Right lung (tissue), 10 donors: Measurements from ENCODE around the gene ROR2. TPM values are rescaled to one million over a fixed set of nuclear protein-coding genes. Genes with fewer than 3 reads are reported as not detected.
"Not testable (repeated sequence)": the region's sequence is repeated elsewhere in the genome, so short reads cannot be mapped to it uniquely, and the experiment has no call there.

Experiments used
- DNase-seq, 2 donors: peaks; one replicate each; pipeline ENCODE4 v3.0.0-alpha.2; 2013
- long read RNA-seq, 8 donors: transcript quantifications; one replicate each; lab custom pipeline, GENCODE V29; 2026
- polyA plus RNA-seq, 5 donors: library from polyadenylated mRNA; unstranded; fragments of 120-200 nt; gene quantifications; one replicate each; pipeline versions ENCODE4 v1.2.1 to v1.2.3, GENCODE V29; 2013; ENCODE audit warnings: inconsistent platforms in 1 of 5, low replicate concordance in 1 of 5; ENCODE audit not compliant: insufficient read length in 5 of 5, insufficient read depth in 1 of 5

ROR2 gene
- polyA plus RNA-seq = 10 to 100 TPM; 24.4 to 33.5 (median 29.7) TPM
- long read RNA-seq, donor 1, full-length matches to known transcripts = 6 of 6 reads
- long read RNA-seq, donor 1, partial matches to known transcripts = 0 of 6 reads
- long read RNA-seq, donor 1, other reads (novel, unspliced or antisense) = 0 of 6 reads
- long read RNA-seq, donor 2, full-length matches to known transcripts = 4 of 4 reads
- long read RNA-seq, donor 2, partial matches to known transcripts = 0 of 4 reads
- long read RNA-seq, donor 2, other reads (novel, unspliced or antisense) = 0 of 4 reads
- long read RNA-seq, donor 3, full-length matches to known transcripts = 3 of 3 reads
- long read RNA-seq, donor 3, partial matches to known transcripts = 0 of 3 reads
- long read RNA-seq, donor 3, other reads (novel, unspliced or antisense) = 0 of 3 reads
- long read RNA-seq, donor 4, full-length matches to known transcripts = 3 of 3 reads
- long read RNA-seq, donor 4, partial matches to known transcripts = 0 of 3 reads
- long read RNA-seq, donor 4, other reads (novel, unspliced or antisense) = 0 of 3 reads
- long read RNA-seq, donor 5, full-length matches to known transcripts = 5 of 12 reads
- long read RNA-seq, donor 5, partial matches to known transcripts = 7 of 12 reads
- long read RNA-seq, donor 5, other reads (novel, unspliced or antisense) = 0 of 12 reads
- long read RNA-seq, donor 6, full-length matches to known transcripts = 5 of 5 reads
- long read RNA-seq, donor 6, partial matches to known transcripts = 0 of 5 reads
- long read RNA-seq, donor 6, other reads (novel, unspliced or antisense) = 0 of 5 reads
- long read RNA-seq, donor 7, full-length matches to known transcripts = 3 of 3 reads
- long read RNA-seq, donor 7, partial matches to known transcripts = 0 of 3 reads
- long read RNA-seq, donor 7, other reads (novel, unspliced or antisense) = 0 of 3 reads
- long read RNA-seq, donor 8, full-length matches to known transcripts = 1 of 1 reads
- long read RNA-seq, donor 8, partial matches to known transcripts = 0 of 1 reads
- long read RNA-seq, donor 8, other reads (novel, unspliced or antisense) = 0 of 1 reads

GRCh38 chr9:91949946-91950664 is at the start of gene ROR2:
Gene ROR2 (minus strand): TSS chr9:91950228.
- peak; percentile 85 to 86 for DNase-seq

GRCh38 chr9:91995000-91995655 is 45.1 kb upstream of the ROR2 start:
- DNase-seq = no peak

GRCh38 chr9:91994422-91994821 is 44.4 kb upstream of the ROR2 start:
- DNase-seq = no peak

- no peak for DNase-seq
Observed at GRCh38 chr9:91992461-91993041, 42.5 kb upstream of the ROR2 start.

GRCh38 chr9:91991721-91992341 is 41.8 kb upstream of the ROR2 start:
- peak; percentile 4 to 17 for DNase-seq

GRCh38 chr9:91986248-91986647 is 36.2 kb upstream of the ROR2 start:
- no peak for DNase-seq

GRCh38 chr9:91985692-91986091 is 35.7 kb upstream of the ROR2 start:
- DNase-seq = no peak

GRCh38 chr9:91978740-91979414 is 28.8 kb upstream of the ROR2 start:
- peak in 1 of 2 donors; percentile 14 for DNase-seq

- not testable (repeated sequence) for DNase-seq
Observed at GRCh38 chr9:91975254-91975653, 25.2 kb upstream of the ROR2 start.

GRCh38 chr9:91972711-91973110 is 22.7 kb upstream of the ROR2 start:
- no peak for DNase-seq

GRCh38 chr9:91972076-91972626 is 22.1 kb upstream of the ROR2 start:
- no peak for DNase-seq

- no peak for DNase-seq
Observed at GRCh38 chr9:91967259-91967658, 17.2 kb upstream of the ROR2 start.

- DNase-seq = no peak
Observed at GRCh38 chr9:91966503-91966902, 16.5 kb upstream of the ROR2 start.

GRCh38 chr9:91963711-91964240 is 13.7 kb upstream of the ROR2 start:
- no peak for DNase-seq

- no peak for DNase-seq
Observed at GRCh38 chr9:91960367-91960766, 10.3 kb upstream of the ROR2 start.

- DNase-seq = no peak
Observed at GRCh38 chr9:91958174-91958573, 8.1 kb upstream of the ROR2 start.

GRCh38 chr9:91954841-91955471 is 4.9 kb upstream of the ROR2 start:
- DNase-seq = peak in 1 of 2 donors; percentile 62

- DNase-seq = no peak
Observed at GRCh38 chr9:91953718-91954117, 3.7 kb upstream of the ROR2 start.
